ENCODE measurements around the gene CLIC4.
"Not testable (repeated sequence)": the region's sequence is repeated elsewhere in the genome, so short reads cannot be mapped to it uniquely, and the experiment has no call there.

CLIC4 gene

GRCh38 chr1:24890887-24891286 lies 145.6 kb downstream of the CLIC4 start:
- no peak overlapping the region for H3K4me3 ChIP-seq (ENCODE audit: low read depth in 1 of 2, low read length in 1 of 2)
- H3K4me1 ChIP-seq (ENCODE audit: control insufficient read depth in 1 of 2, insufficient read depth in 1 of 2, low read depth in 1 of 2, low read length in 1 of 2): no peaks in the 10 kb centered on the region
- TF ChIP-seq CTCF (IDR thresholded peaks at IDR 0.05): no peak
- no peaks in the 10 kb centered on the region for H3K36me3 ChIP-seq
- H3K27ac ChIP-seq: no peak overlapping the region
- H3K27me3 ChIP-seq: no peaks in the 10 kb centered on the region
- no peaks in the 10 kb centered on the region for H3K9me3 ChIP-seq

GRCh38 chr1:24891367-24891766 lies 146.1 kb downstream of the CLIC4 start:
- not testable (repeated sequence) for H3K36me3 ChIP-seq; H3K9me3 ChIP-seq; H3K4me1 ChIP-seq (ENCODE audit: control insufficient read depth in 1 of 2, insufficient read depth in 1 of 2, low read depth in 1 of 2, low read length in 1 of 2); H3K27ac ChIP-seq; H3K4me3 ChIP-seq (ENCODE audit: low read depth in 1 of 2, low read length in 1 of 2); H3K27me3 ChIP-seq

GRCh38 chr1:24892188-24893153 lies 147.2 kb downstream of the CLIC4 start:
- no peaks in the 10 kb centered on the region for H3K9me3 ChIP-seq

GRCh38 chr1:24893431-24893830 lies 148.2 kb downstream of the CLIC4 start:
- Histone ChIP-seq H3K36me3 (no peaks in the 10 kb centered on the region), H3K4me1 (ENCODE audit: control insufficient read depth in 1 of 2, insufficient read depth in 1 of 2, low read depth in 1 of 2, low read length in 1 of 2) (no peaks in the 10 kb centered on the region), H3K4me3 (ENCODE audit: low read depth in 1 of 2, low read length in 1 of 2) (no peak overlapping the region), H3K9me3 (no peaks in the 10 kb centered on the region), H3K27ac (no peak overlapping the region), H3K27me3 (peaks cover 9% of the 10 kb centered on the region)
- TF ChIP-seq CTCF (IDR thresholded peaks at IDR 0.05): no peak

More at GRCh38 chr1:24892188-24893153, 147.2 kb downstream of the CLIC4 start:
- H3K4me1 ChIP-seq (ENCODE audit: control insufficient read depth in 1 of 2, insufficient read depth in 1 of 2, low read depth in 1 of 2, low read length in 1 of 2): no peaks in the 10 kb centered on the region
- H3K36me3 ChIP-seq: no peaks in the 10 kb centered on the region
- TF ChIP-seq CTCF (IDR thresholded peaks at IDR 0.05): no peak
- H3K4me3 ChIP-seq (ENCODE audit: low read depth in 1 of 2, low read length in 1 of 2): no peak overlapping the region
- H3K27ac ChIP-seq: no peak overlapping the region
- H3K27me3 ChIP-seq: peaks cover 8% of the 10 kb centered on the region

Measured in neutrophil (primary cell).